ENCODE results near the gene TSPAN18. TPM values are rescaled to one million over a fixed set of nuclear protein-coding genes. Genes with fewer than 3 reads are reported as not detected.

Gene TSPAN18
- total and polyA plus RNA-seq, 10 of the 15 experiments (the other 5 are each of a cell fraction or from before 2014, with no cell fraction given) = 0.02 to 0.77 (median 0.13) TPM; not detected in 1

- intact Hi-C loops (cut with micrococcal nuclease; ENCODE audit: unreplicated experiment) (no loop called here), in situ Hi-C loops (cut with MboI) (no loop called here)
- peaks cover 3% of the 10 kb centered on the region; the same call in 1 of the 3 replicates for H3K9me3 ChIP-seq (replicated peaks; ENCODE audit: control insufficient read depth, insufficient read depth, low read length)
- ChIA-PET RAD21 (ENCODE audit: unreplicated experiment) (no interaction called here), CTCF (no interaction called here), SMC1A (ENCODE audit: uncharacterized antibody, unreplicated experiment) (no interaction called here), POLR2A (no interaction called here)
- no TSS peak for BruUV-seq (replicated peaks)
- no peak overlapping the region for H3K4me3 ChIP-seq
- H3K4me2 ChIP-seq (ENCODE audit: control insufficient read depth, insufficient read depth) = no peak overlapping the region
- no peak overlapping the region for H3K9ac ChIP-seq (ENCODE audit: control insufficient read depth, insufficient read depth, low read length)
- WGBS (ENCODE audit: insufficient coverage, insufficient replicate concordance, low lambda C conversion rate, missing lambda C conversion rate) = 3% methylated on average over 2 of the region's 2 CpGs
- H3K27me3 ChIP-seq (replicated peaks in 1 of 2; ENCODE audit: control insufficient read depth in 2 of 2, insufficient read depth in 2 of 2, low read length in 1 of 2) = 0 out of 4 replicates have a peak, but pooled peaks cover 0 to 1% of the 10 kb centered on the region in 2 experiments
- H4K20me1 ChIP-seq (ENCODE audit: control insufficient read depth, insufficient read depth) = no peaks in the 10 kb centered on the region
- FAIRE-seq (no peak), ATAC-seq (no peak), DNase-seq (ENCODE audit: low read depth, low spot score) (no peak)
- H3K4me1 ChIP-seq (ENCODE audit: control insufficient read depth, insufficient read depth, low read length) = no peaks in the 10 kb centered on the region
- H3K27ac ChIP-seq (ENCODE audit: control insufficient read depth, insufficient read depth) = no peak overlapping the region
- H3K36me3 ChIP-seq (ENCODE audit: control insufficient read depth in 2 of 2, insufficient read depth in 2 of 2, low read length in 1 of 2) = no peaks in the 10 kb centered on the region
- H3K79me2 ChIP-seq (ENCODE audit: control insufficient read depth, insufficient read depth, low read length) = no peaks in the 10 kb centered on the region
- no peak overlapping the region for H2AFZ ChIP-seq (ENCODE audit: control insufficient read depth, low read depth, low read length)
- no peak for TF ChIP-seq ZBTB40 (IDR thresholded peaks at IDR 0.05; ENCODE audit: borderline replicate concordance)
- TF ChIP-seq SMC3 (IDR thresholded peaks at IDR 0.05; ENCODE audit: borderline replicate concordance, low read length) = no peak
- TF ChIP-seq E2F4 (IDR thresholded peaks at IDR 0.05; ENCODE audit: low read depth, low read length) = no peak
- TF ChIP-seq YY1 (IDR thresholded peaks at IDR 0.05; ENCODE audit: low read depth, low read length) = no peak
- TF ChIP-seq RB1 (IDR thresholded peaks at IDR 0.05; ENCODE audit: borderline replicate concordance) = no peak
- no peak for TF ChIP-seq RUNX3 (IDR thresholded peaks at IDR 0.05; ENCODE audit: low read length)
- no peak for TF ChIP-seq JUNB (IDR thresholded peaks at IDR 0.05)
- no peak for TF ChIP-seq EZH2 (IDR thresholded peaks at IDR 0.05; ENCODE audit: borderline replicate concordance, control insufficient read depth, low read depth, low read length)
- no peak for TF ChIP-seq E4F1 (IDR thresholded peaks at IDR 0.05; ENCODE audit: borderline replicate concordance, partially characterized antibody)
- TF ChIP-seq ZNF384 (IDR thresholded peaks at IDR 0.05; ENCODE audit: borderline replicate concordance, low read depth, low read length) = no peak
- no peak for TF ChIP-seq MTA2 (IDR thresholded peaks at IDR 0.05; ENCODE audit: low read depth)
- no peak for TF ChIP-seq PRDM15 (CRISPR knock-in tag; IDR thresholded peaks at IDR 0.05)
- no peak for TF ChIP-seq PML (IDR thresholded peaks at IDR 0.05; ENCODE audit: low read length)
- TF ChIP-seq CHD1 (IDR thresholded peaks at IDR 0.05; ENCODE audit: low read depth, low read length) = no peak
These were observed 19.7 kb upstream of the TSPAN18 start for GRCh38 chr11:44707094-44707493.
